ENCODE results near the gene SLC2A9.

DNA sequence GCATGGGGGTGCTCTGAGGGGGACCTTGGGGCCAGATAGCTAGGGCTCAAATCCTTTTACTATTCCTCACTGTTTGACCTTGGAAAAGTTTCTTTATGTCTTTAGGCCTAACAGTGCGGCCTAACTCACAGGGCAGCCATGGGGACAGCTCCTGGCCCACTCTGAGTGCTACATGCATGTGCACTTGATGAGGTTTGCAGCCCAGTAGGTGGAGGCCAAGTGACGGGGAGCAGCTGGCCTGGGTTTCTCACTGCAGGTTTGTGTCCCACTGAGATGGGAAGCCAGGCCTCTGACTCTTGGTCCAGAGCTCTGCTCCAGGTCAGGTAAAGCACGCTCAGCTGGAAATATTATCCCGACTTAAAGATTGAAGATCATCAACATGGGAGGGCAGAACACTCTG lies 102.8 kb downstream of the SLC2A9 start:
- TF ChIP-seq, protein P1, sequence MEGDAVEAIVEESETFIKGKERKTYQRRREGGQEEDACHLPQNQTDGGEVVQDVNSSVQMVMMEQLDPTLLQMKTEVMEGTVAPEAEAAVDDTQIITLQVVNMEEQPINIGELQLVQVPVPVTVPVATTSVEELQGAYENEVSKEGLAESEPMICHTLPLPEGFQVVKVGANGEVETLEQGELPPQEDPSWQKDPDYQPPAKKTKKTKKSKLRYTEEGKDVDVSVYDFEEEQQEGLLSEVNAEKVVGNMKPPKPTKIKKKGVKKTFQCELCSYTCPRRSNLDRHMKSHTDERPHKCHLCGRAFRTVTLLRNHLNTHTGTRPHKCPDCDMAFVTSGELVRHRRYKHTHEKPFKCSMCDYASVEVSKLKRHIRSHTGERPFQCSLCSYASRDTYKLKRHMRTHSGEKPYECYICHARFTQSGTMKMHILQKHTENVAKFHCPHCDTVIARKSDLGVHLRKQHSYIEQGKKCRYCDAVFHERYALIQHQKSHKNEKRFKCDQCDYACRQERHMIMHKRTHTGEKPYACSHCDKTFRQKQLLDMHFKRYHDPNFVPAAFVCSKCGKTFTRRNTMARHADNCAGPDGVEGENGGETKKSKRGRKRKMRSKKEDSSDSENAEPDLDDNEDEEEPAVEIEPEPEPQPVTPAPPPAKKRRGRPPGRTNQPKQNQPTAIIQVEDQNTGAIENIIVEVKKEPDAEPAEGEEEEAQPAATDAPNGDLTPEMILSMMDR (IDR thresholded peaks at IDR 0.05), result no peak
- TF ChIP-seq POLR2A (IDR thresholded peaks at IDR 0.05), result no peak
